Measurements from ENCODE around the gene TSKS.
"Not testable (repeated sequence)": the region's sequence is repeated elsewhere in the genome, so short reads cannot be mapped to it uniquely, and the experiment has no call there.

The TSKS gene

GRCh38 chr19:49766930-49767299, 3.8 kb upstream of the TSKS start, which contains the start of gene AP2A1:
Gene AP2A1, plus strand, starts transcription at chr19:49767001. Its CDS starts 133 bp downstream, at chr19:49767134.
- no peak for DNase-seq (ENCODE audit: low spot score)

GRCh38 chr19:49766007-49766929, 3.2 kb upstream of the TSKS start:
- DNase-seq (ENCODE audit: low spot score), result peak; percentile 100

GRCh38 chr19:49764341-49764740, 1.2 kb upstream of the TSKS start:
- DNase-seq (ENCODE audit: low spot score), result no peak

- peak; percentile 69 for DNase-seq (ENCODE audit: low spot score)
These were observed 1.3 kb downstream of the TSKS start for GRCh38 chr19:49761625-49762311.

GRCh38 chr19:49761249-49761624, 1.9 kb downstream of the TSKS start:
- DNase-seq (ENCODE audit: low spot score), result no peak

GRCh38 chr19:49758292-49758691, 4.8 kb downstream of the TSKS start:
- peak; percentile 71 for DNase-seq (ENCODE audit: low spot score)

GRCh38 chr19:49755956-49756355, 7.2 kb downstream of the TSKS start:
- no peak for DNase-seq (ENCODE audit: low spot score)

GRCh38 chr19:49752701-49753100, 10.4 kb downstream of the TSKS start:
- DNase-seq (ENCODE audit: low spot score), result no peak

GRCh38 chr19:49749771-49750170, 13.3 kb downstream of the TSKS start:
- DNase-seq (ENCODE audit: low spot score), result no peak

- DNase-seq (ENCODE audit: low spot score), result no peak
These were observed 13.9 kb downstream of the TSKS start for GRCh38 chr19:49749055-49749716.

GRCh38 chr19:49746206-49746958, 16.7 kb downstream of the TSKS start:
- DNase-seq (ENCODE audit: low spot score), result no peak

- DNase-seq (ENCODE audit: low spot score), result no peak
These were observed 18.1 kb downstream of the TSKS start for GRCh38 chr19:49744946-49745381.

- DNase-seq (ENCODE audit: low spot score), result no peak
These were observed 21.8 kb downstream of the TSKS start for GRCh38 chr19:49741210-49741844.

GRCh38 chr19:49739933-49740332, 23.2 kb downstream of the TSKS start:
- DNase-seq (ENCODE audit: low spot score), result no peak

GRCh38 chr19:49739098-49739497, 24.0 kb downstream of the TSKS start:
- no peak for DNase-seq (ENCODE audit: low spot score)

- DNase-seq (ENCODE audit: low spot score), result no peak
These were observed 24.8 kb downstream of the TSKS start for GRCh38 chr19:49738268-49738667.

- no peak for DNase-seq (ENCODE audit: low spot score)
These were observed 32.9 kb downstream of the TSKS start for GRCh38 chr19:49730166-49730565.

- no peak for DNase-seq (ENCODE audit: low spot score)
These were observed 35.7 kb downstream of the TSKS start for GRCh38 chr19:49727217-49728030.

GRCh38 chr19:49719420-49719819, 43.7 kb downstream of the TSKS start:
- not testable (repeated sequence) for DNase-seq (ENCODE audit: low spot score)

GRCh38 chr19:49718991-49719390, 44.1 kb downstream of the TSKS start:
- no peak for DNase-seq (ENCODE audit: low spot score)

- no peak for DNase-seq (ENCODE audit: low spot score)
These were observed 44.6 kb downstream of the TSKS start for GRCh38 chr19:49718511-49718910.

Measured in kidney capillary endothelial cell (primary cell).